DOHH2 (cell line): Measurements from ENCODE around the gene CRYBG1.
"Not testable (repeated sequence)": the region's sequence is repeated elsewhere in the genome, so short reads cannot be mapped to it uniquely, and the experiment has no call there.

Experiments
- H3F3A ChIP-seq: fragments of 200-600 bp; sonication (generic), shearing (Covaris generic); 2 replicates; pipeline ENCODE4 v1.6.0; 2016; ENCODE audit warnings: antibody characterized with exemption, mild to moderate bottlenecking; ENCODE audit not compliant: control insufficient read depth, insufficient read depth
- H3K27ac ChIP-seq: fragments of 200-600 bp; sonication (generic); 2 replicates; pipeline ENCODE4 v1.5.1; 2014; ENCODE audit warnings: low read depth, mild to moderate bottlenecking, low read length, moderate library complexity
- H3K27me3 ChIP-seq: fragments of 200-600 bp; sonication (generic); 2 replicates; pipeline ENCODE4 v1.6.1; 2014; ENCODE audit warnings: mild to moderate bottlenecking, low read length, mixed read lengths; ENCODE audit not compliant: control insufficient read depth
- H3K36me3 ChIP-seq: fragments of 200-600 bp; sonication (generic); 2 replicates; pipeline ENCODE4 v1.6.1; 2014; ENCODE audit warnings: mild to moderate bottlenecking, low read length, moderate library complexity, mixed read lengths; ENCODE audit not compliant: control insufficient read depth
- H3K4me1 ChIP-seq: fragments of 200-600 bp; sonication (generic); 2 replicates; pipeline ENCODE4 v1.6.1; 2014; ENCODE audit warnings: mild to moderate bottlenecking, low read length, mixed read lengths; ENCODE audit not compliant: control insufficient read depth
- H3K4me2 ChIP-seq: fragments of 200-600 bp; sonication (generic); 2 replicates; pipeline ENCODE4 v1.6.0; 2014; ENCODE audit warnings: mild to moderate bottlenecking, low read length, moderate library complexity
- H3K4me3 ChIP-seq: fragments of 200-600 bp; sonication (generic); 2 replicates; pipeline ENCODE4 v1.5.1; 2014; ENCODE audit warnings: mild to moderate bottlenecking, low read length, mixed read lengths
- H3K79me2 ChIP-seq: fragments of 200-600 bp; sonication (generic); 2 replicates; pipeline ENCODE4 v1.6.1; 2014; ENCODE audit warnings: mild to moderate bottlenecking, low read length, mixed read lengths; ENCODE audit not compliant: control insufficient read depth
- H3K9me2 ChIP-seq: fragments of 200-600 bp; sonication (generic); replicated peaks from 2 replicates; pipeline ENCODE4 v1.6.1; 2014; ENCODE audit warnings: mild to moderate bottlenecking, low read length, mixed read lengths; ENCODE audit not compliant: control insufficient read depth
- H3K9me3 ChIP-seq: fragments of 200-600 bp; sonication (generic); 2 replicates; pipeline ENCODE4 v1.6.1; 2014; ENCODE audit warnings: antibody characterized with exemption, low read length, mixed read lengths; ENCODE audit not compliant: control insufficient read depth, insufficient read depth
- H4K20me1 ChIP-seq: fragments of 200-600 bp; sonication (generic); 2 replicates; pipeline ENCODE4 v1.6.0; 2014; ENCODE audit warnings: low read depth, mild to moderate bottlenecking, antibody characterized with exemption, low read length, moderate library complexity; ENCODE audit not compliant: control insufficient read depth, insufficient read depth
- EZH2phosphoT487 ChIP-seq: fragments of 200-600 bp; sonication (generic); IDR thresholded peaks from 2 replicates; pipeline ENCODE4 v1.6.1; 2017; ENCODE audit warnings: borderline replicate concordance, mild to moderate bottlenecking, antibody characterized with exemption, low read length, moderate library complexity, mixed read lengths
- TF ChIP-seq, protein P1 (sequence below): fragments of 200-600 bp; sonication (generic); IDR thresholded peaks from one replicate; pipeline ENCODE4 v1.5.1; 2014; ENCODE audit warnings: antibody characterized with exemption, mild to moderate bottlenecking, low read depth, low read length; ENCODE audit not compliant: poor library complexity, severe bottlenecking

The CRYBG1 gene

DNA sequence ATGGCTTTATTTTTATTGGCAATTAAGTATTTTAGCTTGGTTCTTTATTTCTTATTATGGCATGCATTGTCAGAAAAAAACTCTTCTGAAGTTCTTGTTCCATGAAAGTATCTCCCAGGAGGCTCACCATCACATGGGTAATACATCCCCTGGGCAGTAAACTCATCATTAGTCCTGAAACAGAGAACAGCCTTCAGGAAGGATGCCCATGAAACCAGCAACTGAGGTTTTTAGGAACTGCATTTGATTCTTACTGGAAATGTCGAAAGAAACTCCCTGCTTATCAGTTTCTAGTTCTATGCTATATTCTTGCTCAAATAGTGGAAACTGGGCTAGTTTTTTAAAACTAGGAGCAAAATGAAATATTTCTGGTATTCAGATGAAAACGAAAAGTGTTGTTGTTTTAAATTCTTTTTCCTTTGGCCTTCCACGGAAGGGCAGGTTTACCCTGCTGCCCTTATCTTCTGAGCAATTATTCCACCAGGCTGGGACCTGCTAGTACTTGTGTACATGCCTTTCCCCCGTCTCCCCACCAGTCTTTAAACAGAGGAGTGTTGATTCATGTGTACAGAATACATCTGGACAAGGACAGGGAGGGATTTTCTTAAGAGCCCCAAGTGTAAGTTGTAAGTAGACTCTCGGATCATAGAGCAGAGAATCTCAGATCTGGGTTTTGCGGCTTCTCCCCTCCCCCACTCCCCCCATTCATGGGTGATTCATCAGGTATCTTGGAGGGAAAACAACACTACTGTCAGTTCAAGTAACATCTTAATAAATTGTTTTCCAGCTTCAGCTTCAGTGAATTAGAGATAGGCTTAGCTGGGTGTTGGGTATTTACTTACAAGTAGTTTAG lies 187.3 kb downstream of the CRYBG1 start:
- H3K9me2 ChIP-seq = no peaks in the 10 kb centered on the region
- no peaks in the 10 kb centered on the region for H3K9me3 ChIP-seq

GRCh38 chr6:106548926-106549455 lies 188.5 kb downstream of the CRYBG1 start:
- peaks cover 88% of the 10 kb centered on the region for H3K36me3 ChIP-seq
- not testable (repeated sequence) for H3K27ac ChIP-seq, H3K27me3 ChIP-seq, H3K9me2 ChIP-seq, H3K4me3 ChIP-seq, H3K9me3 ChIP-seq, H4K20me1 ChIP-seq, H3F3A ChIP-seq, H3K79me2 ChIP-seq, H3K4me2 ChIP-seq
- peaks cover 34% of the 10 kb centered on the region for H3K4me1 ChIP-seq

More for the DNA sequence above, 187.3 kb downstream of the CRYBG1 start:
- H3K4me2 ChIP-seq = peak overlapping the region; percentile 66
- H3F3A ChIP-seq = peaks cover 5% of the 10 kb centered on the region
- peaks cover 34% of the 10 kb centered on the region for H3K4me1 ChIP-seq
- no peaks in the 10 kb centered on the region for H3K27me3 ChIP-seq
- peak overlapping the region; percentile 36; the same call in 1 of the 2 replicates for H3K4me3 ChIP-seq
- H4K20me1 ChIP-seq = no peaks in the 10 kb centered on the region
- peak overlapping the region; percentile 57 for H3K27ac ChIP-seq
- peaks cover 87% of the 10 kb centered on the region for H3K36me3 ChIP-seq
- TF ChIP-seq EZH2phosphoT487 = no peak
- TF ChIP-seq, protein P1, sequence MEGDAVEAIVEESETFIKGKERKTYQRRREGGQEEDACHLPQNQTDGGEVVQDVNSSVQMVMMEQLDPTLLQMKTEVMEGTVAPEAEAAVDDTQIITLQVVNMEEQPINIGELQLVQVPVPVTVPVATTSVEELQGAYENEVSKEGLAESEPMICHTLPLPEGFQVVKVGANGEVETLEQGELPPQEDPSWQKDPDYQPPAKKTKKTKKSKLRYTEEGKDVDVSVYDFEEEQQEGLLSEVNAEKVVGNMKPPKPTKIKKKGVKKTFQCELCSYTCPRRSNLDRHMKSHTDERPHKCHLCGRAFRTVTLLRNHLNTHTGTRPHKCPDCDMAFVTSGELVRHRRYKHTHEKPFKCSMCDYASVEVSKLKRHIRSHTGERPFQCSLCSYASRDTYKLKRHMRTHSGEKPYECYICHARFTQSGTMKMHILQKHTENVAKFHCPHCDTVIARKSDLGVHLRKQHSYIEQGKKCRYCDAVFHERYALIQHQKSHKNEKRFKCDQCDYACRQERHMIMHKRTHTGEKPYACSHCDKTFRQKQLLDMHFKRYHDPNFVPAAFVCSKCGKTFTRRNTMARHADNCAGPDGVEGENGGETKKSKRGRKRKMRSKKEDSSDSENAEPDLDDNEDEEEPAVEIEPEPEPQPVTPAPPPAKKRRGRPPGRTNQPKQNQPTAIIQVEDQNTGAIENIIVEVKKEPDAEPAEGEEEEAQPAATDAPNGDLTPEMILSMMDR = no peak
- peaks cover 3% of the 10 kb centered on the region for H3K79me2 ChIP-seq

GRCh38 chr6:106549521-106549920 lies 189.0 kb downstream of the CRYBG1 start:
- Histone ChIP-seq H3F3A (peaks cover 5% of the 10 kb centered on the region), H3K4me3 (no peak overlapping the region), H3K27me3 (no peaks in the 10 kb centered on the region), H3K9me2 (no peaks in the 10 kb centered on the region), H3K4me2 (no peak overlapping the region), H3K9me3 (no peaks in the 10 kb centered on the region), H3K27ac (no peak overlapping the region), H3K79me2 (peaks cover 3% of the 10 kb centered on the region), H3K36me3 (peaks cover 88% of the 10 kb centered on the region), H4K20me1 (no peaks in the 10 kb centered on the region), H3K4me1 (peaks cover 34% of the 10 kb centered on the region)
- TF ChIP-seq, protein P1 = no peak
- no peak for TF ChIP-seq EZH2phosphoT487

DNA sequence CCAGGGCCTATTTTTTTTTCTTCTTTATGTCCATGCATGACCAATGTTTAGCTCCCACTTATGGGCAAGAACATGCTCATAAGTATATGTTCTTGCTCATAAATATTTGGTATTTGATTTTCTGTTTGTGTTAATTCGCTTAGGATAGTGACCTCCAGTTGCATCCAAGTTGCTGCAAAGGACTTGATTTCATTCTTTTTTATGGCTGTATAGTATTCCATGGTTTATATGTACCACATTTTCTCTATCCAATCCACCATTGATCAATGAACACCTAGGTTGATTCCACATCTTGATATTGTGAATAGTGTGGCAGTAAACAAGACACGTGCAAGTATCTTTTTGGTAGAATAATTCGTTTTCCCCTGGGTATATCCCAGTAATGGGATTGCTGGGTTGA lies 190.6 kb downstream of the CRYBG1 start:
- Histone ChIP-seq H3F3A (peaks cover 9% of the 10 kb centered on the region), H3K27ac (no peak overlapping the region), H3K4me3 (no peak overlapping the region), H3K4me2 (no peak overlapping the region), H3K9me3 (no peaks in the 10 kb centered on the region), H3K4me1 (peaks cover 20% of the 10 kb centered on the region), H4K20me1 (no peaks in the 10 kb centered on the region), H3K9me2 (no peaks in the 10 kb centered on the region), H3K36me3 (peaks cover 87% of the 10 kb centered on the region), H3K27me3 (no peaks in the 10 kb centered on the region), H3K79me2 (peaks cover 3% of the 10 kb centered on the region)
- TF ChIP-seq EZH2phosphoT487 = no peak
- TF ChIP-seq, protein P1 = no peak
